Left cardiac atrium (tissue), 4 donors: ENCODE results near the gene SMURF1. TPM values are rescaled to one million over a fixed set of nuclear protein-coding genes. Genes with fewer than 3 reads are reported as not detected.

Experiments
- ATAC-seq, 2 donors: fragments of 200-7000 bp; cut with Tn5 transposase; one replicate each; pipeline ENCODE4 v1.9.1; 2020; ENCODE audit warnings: mild to moderate bottlenecking in 2 of 2, moderate library complexity in 2 of 2
- DNase-seq: peaks from one replicate; pipeline ENCODE4 v3.0.0-alpha.2; 2020
- intact Hi-C, 2 donors: fragments of 100-400 bp; cut with DNase I; formaldehyde crosslinking; loops; one replicate each; pipeline versions ENCODE4 v1.14.1 to v1.15.1; 2022 to 2023
- total RNA-seq, 2 donors: library from RNA; stranded (reverse); fragmentation: NEBNext Ultra II Directional; extraction: Animal tissue kit (Norgen Biotek cat#: 25700); gene quantifications; one replicate each; pipeline ENCODE4 v1.2.1, GENCODE V29; 2021
- donor health status: DM: no; HTN: yes; CAD: no.
- donor health status: DM: no; HTN: yes; CAD: no; lungs with severe emphysema.
- donor health status: DM: yes; HTN: yes; CAD: no.
- donor health status: Dilated cardiomyopathy.

Gene SMURF1
- total RNA-seq, 2 donors from 2014 or later = 11.2 to 15.7 TPM

DNA sequence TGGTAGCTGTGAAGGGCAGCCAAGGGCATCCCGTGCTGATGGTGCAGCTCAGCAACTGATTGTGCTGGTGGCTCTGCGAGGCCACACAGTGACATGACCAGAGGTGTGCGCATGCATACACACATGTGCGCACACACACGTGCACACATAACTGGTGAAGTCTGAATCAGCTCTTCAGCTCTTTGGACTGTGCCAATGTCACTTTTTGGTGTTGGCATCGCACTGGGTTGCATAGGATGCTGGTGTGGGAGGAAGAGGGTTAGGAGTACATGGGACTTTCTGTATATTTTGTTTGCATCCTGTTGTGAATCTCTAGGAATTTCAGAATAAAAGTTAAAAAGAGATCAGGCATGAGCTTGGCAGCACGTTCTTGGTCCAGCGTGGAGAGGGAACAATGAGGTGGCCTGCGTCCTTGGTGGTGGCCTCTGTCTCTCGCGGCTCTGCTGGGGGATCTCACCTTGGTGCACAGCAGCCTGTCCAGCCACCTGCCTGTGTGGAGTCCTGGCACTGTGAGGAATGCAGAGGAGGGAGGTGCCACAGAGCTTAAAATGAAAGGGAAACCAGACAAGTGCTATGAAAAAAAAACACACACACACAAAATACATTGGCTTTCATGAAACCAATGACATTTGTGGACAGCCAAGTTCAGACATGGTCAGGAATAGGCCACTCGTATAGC, 141.6 kb downstream of the SMURF1 start:
- ATAC-seq (peak in 1 of 2 donors; percentile 31), DNase-seq (no peak)
- intact Hi-C loops = no loop called here

DNA sequence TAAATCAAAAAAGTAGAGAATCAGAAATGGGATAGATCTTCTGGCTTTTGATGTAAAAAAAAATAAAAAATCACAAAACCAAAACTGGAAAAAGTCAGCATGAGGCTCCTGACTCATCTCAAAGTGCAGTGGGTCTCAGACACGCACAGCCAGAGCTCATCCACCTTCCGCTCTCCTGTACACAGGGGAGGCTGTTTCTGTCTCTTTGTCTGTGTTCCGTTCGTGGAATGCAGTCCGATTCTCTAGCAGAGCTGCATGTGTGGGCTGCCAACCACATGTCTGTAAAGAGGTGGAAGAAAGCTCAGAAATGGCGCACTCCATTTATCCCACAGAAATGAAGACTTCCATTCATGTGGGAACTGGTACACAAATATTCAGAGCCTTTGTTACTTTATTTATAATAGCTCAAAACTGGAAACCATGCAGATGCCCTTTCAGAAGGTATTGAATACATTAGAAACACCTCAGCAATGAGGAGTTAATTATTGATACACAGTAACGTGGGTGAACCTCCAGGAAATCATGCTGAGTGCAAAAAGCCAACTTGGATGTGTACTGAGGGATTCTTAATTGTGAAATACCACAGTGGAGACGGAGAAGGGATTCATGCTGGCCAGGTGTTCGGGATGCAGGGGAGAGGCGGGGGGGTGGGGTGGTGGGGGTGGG, 142.3 kb downstream of the SMURF1 start:
- ATAC-seq = no peak
- no peak for DNase-seq
- intact Hi-C loops = no loop called here

DNA sequence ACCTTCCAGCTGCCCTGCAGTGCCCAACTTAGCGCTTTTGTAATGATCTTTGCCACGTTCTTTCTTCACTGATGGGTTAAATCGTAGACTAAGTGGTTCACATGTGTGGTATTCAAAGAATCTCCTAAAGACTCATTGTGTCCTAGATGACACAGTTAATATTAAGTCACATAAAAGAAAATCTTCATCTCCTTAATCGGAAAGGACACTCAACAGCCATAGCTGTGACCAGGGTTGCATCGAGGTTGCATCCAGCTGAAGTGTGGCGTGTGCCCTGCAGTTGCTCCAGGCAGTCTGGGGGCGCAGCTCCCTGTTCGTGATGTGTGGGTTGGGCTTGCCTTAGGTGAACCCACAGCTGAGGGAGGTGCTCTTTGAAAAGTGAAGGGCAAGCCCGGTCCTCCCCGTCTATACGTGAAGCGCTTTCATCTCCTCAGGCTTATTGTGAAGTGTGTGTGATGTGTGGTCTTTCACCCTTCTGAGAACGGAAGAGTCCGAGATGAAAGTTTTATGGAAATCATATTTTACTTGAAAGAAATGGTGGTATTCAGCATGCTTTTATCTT, 142.9 kb downstream of the SMURF1 start:
- intact Hi-C loops = no loop called here
- DNase-seq (no peak), ATAC-seq (no peak)

DNA sequence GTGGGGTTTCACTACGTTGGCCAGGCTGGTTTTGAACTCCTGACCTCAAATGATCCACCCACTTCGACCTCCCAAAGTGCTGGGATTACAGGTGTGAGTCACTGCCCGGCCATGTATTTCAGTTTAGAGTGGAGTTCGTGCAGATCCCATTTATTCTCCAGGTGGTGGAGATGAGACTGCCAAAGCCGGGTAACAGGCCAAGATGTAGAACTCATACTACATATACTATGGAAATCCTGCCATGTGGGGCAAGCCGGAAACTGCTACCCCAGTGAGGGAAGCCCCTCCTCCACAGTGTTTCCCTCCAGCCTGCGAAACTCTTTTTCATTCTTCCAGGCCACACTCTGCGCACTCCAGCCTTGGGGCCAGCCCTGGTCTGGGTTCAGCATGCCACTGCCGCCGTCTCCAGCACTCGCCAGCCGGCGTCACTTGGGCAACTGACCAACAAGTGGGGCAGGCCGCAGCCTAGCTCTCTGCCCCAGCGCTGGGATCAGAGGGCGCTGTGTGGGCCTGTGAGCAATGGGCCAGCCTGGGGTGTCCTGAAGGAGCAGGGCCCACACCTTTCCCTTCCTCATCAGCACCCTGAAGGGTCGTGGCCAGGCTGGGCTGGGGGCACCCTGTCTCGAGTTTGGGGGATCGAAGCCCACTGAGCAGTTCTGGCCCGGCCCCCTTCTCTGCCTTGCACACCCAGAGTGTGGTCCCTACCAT, 143.6 kb downstream of the SMURF1 start:
- ATAC-seq = no peak
- intact Hi-C loops = no loop called here
- DNase-seq = peak; percentile 5

DNA sequence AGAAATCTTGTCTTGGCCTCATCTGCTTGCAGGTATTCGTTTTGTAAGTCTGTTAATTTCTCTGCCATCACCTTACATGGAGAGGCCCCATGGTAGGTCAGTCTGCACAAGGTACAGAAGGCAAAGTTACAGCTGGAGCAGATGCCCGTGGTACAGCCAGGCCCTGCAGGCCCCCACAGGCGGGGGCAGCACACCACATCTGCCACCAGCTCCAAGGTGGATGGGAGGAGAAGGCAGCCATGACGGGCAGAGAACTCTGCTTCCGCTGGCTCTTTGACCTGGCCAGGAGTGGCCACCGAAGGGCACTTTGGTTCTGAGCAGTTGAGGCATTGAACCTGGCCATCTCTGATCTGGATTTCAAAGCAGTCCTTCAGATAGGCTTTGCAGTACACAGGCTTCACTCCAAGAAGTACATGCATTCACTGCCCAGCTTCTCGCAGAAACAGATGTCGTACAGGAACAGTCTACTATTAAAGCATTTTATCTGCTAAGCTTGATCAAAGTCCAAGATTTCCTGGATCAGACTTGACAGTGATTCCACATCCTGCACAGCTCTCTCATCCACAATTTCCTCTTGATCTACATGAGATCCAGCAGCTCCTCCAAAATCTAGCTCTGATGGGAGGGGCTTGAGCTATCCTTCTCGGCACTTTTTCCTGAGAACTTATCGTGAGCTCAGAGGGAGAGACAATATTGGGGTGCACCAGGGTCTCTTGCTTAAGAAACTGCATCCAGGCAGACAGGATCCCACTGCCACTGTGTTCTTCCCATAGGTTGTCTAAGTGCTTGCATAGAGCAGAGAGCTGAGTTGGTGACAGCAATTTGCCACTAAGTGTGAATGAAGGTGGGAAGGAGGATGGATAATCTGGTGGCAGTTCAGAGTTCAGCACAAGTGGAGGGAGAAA, 144.8 kb downstream of the SMURF1 start:
- intact Hi-C loops = no loop called here
- no peak for ATAC-seq

DNA sequence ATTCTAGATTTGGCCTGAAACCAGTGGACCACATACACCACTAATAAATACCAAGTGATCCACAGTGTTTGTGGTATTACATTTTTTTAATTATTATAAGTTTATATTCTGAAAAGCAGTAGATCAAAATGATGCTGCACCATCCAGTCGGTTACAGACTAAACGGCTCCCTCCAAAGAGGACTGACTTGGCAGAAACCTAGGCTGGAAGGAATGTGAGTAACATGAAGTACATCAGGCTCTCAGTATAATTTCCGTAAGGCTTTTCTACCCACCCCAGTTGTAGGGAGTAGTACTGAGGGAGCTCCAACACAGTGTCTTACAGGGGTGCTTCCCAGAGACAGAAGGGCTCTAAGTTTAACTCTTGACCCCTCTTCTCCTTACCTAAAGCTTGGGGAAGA, 146.1 kb downstream of the SMURF1 start:
- peak in 1 of 2 donors; percentile 19 for ATAC-seq
- intact Hi-C loops = no loop called here
- no peak for DNase-seq

More for the DNA sequence above, 144.8 kb downstream of the SMURF1 start:
- no peak for DNase-seq

DNA sequence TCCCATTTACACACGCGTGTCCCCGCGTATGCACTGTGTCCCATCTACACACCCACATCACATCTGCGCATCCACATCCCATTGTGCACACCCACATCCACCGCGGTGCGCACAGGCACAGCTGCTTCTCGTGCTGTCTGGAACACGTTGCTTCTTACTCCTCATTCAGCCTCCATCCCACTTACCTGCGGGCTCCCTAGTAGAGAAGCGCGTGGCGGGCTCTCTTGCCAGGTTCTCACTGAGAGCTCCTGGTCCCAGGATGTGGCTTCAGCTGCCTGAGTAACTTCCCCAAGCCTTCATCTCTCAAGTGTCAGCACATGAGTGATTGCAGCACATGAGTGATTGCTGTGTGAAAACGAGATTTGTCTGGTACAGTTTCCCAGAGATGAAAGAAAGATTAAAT, 147.8 kb downstream of the SMURF1 start:
- no peak for ATAC-seq
- DNase-seq = no peak
- intact Hi-C loops = no loop called here

DNA sequence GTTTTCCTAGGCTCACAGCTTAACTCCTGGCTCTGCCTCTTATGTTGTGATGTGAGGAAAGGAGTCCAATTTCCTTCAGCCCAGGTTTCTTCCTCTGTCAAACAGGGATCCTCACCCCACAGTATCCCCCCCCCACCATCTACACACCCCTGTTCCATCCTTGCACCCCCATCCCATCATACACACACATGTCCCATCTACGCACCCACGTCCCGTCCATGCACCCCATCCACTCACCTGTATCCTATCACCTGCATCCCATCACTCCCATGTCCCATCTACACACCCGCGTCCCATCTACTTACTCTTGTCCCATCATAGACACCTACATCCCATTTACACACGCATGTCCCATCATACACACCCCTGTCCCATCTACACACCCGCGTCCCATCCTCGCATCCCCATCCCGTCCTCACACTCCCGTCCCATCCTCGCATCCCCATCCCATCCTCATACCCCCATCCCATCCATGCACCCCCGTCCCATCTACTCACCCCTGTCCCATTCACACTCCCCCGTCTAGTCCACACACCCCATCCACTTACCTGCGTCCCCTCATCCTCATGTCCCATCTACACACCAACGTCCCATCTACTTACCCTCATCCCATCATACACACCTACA, 148.3 kb downstream of the SMURF1 start:
- no peak for ATAC-seq
- DNase-seq = no peak
- intact Hi-C loops = no loop called here

DNA sequence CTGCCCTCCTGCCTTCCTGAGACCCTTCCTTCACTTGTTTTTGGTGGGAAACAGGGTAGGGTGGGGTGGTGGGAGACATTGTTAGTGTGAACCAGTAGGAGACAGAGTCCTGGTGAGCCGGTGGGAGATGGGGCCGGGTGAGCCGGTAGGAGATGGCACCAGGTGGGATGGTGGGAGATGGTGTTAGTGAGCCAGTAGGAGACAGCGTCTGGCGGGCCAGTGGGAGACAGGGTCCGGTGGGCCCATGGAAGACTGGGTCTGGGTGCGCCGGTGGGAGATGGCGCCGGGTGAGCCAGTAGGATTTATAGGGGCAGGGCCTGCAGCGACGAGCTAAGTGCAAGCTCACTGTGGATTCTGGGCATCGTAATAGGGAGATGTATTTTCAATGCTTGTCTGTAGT, 148.8 kb downstream of the SMURF1 start:
- intact Hi-C loops = no loop called here
- no peak for ATAC-seq
- no peak for DNase-seq

DNA sequence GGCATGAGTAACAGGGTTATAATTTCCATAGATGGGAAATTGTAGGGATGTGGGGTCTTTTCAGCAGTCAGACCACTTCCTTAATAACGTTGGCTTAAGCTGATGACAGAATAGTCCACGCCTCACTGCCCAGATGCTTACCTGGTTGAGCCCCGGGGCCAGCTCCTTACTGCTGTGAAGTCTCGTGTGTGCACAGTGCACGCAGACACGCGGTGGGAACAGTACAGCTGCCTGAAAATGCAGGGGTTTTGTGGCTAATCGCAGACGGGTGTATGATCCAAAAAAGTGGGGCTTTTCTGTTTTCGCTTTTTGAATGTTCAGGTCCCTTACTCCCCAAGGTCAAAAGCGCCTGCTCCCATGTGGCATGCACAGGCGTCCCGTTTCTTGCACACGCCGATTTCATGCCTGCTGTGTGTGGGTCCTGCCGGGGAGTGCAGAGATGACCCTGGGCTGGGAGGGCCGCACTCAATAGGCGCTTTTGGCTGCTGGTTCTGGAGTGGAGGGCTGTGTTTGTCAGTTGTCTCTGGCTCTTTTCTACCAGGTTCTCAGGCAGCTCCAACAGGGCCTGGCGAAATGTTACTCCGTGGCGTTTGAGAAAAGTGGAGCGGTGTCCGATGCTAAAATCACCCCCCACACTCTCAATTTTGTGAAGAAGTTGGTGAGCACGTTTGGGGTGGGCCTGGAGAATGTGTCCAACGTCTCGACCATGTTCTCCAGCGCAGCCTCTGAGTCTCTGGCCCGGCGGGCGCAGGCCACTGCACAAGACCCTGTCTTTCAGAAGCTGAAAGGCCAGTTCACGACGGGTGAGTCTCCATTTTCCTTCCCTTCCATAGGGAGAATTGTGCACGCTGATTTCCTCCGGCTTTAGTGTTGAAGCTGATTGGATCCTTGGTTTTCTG, 149.6 kb downstream of the SMURF1 start:
- peak; percentile 6 for DNase-seq
- intact Hi-C loops = no loop called here
- ATAC-seq = no peak

DNA sequence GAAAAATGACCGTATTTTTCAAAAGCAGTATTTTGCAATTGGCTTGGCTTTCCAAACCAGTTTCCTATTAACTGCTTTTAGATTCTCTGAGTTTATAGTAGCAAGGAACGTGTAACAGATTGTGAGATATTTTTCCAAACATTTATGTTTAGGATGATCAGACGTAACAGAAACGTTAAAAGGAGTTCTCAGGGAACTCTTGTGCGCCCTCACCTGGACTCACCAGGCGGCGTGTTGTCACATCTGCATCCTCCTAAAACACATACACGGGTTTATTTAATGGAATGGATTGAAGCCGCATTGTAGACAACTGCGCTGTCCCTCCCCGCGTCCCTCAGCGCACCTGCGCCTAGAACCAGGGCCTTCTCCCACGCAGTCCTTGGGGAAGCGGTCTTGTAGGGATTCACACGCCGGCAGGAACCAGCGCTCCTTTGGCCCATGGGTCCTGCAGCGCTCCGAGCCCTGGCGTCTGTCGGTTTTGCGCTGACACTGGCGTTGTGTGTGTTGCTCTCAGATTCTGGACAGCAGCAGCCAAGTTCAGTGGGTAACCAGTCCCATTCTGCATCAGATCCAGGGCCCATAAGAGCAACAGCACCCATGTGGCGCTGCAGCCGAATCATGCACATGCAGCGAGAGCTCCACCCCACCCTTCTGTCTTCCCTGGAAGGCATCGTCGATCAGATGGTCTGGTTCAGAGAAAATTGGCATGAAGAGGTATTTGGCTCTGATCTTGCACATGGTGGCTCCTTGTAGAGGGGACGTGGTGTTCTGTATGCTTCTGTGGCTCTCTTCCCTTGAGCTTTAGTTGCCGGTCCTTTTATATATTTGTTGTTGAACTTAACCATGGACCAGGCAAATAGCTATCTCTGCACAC, 150.6 kb downstream of the SMURF1 start:
- intact Hi-C loops = no loop called here
- ATAC-seq (no peak), DNase-seq (peak; percentile 8)

DNA sequence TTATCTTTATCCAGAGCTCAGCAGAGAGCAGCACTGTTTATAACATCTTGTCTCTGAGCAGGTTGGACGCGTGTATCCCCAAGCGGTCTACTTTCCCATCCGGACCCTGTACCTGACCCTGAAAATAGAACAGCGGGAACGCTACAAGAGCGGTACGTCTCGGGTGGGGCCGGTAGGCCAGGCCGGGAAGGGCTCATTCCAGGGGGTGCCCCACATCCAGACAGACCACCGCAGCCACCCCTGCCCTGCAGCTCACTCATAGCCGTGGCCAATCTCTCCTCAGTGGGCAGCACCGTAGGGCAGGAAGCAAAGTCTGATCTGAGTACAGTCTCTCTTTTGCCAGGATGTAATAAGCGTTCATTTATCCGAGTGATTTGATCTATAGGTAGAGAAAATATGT, 151.8 kb downstream of the SMURF1 start:
- intact Hi-C loops = no loop called here
- DNase-seq (peak; percentile 1), ATAC-seq (no peak)

DNA sequence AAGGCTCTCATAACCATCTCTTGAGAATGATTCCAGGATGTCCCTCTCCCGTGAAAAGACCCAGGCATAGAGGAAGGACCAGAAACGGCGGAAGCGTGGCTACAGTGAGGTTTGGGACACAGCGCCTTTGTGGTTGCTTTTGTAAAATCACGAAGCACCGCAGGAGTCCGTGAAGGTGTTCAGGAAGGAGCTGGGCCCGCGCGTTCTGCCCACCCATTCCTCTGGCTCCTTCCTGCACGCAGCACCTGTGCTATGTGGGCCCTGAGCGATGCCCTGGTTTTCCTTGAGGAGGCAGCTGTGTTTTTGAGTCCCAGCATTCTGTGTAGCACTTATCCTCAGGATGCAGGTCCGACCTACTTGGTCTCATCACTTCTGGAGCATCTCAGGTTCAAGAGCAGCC, 152.8 kb downstream of the SMURF1 start:
- DNase-seq (peak; percentile 10), ATAC-seq (no peak)
- intact Hi-C loops = no loop called here

DNA sequence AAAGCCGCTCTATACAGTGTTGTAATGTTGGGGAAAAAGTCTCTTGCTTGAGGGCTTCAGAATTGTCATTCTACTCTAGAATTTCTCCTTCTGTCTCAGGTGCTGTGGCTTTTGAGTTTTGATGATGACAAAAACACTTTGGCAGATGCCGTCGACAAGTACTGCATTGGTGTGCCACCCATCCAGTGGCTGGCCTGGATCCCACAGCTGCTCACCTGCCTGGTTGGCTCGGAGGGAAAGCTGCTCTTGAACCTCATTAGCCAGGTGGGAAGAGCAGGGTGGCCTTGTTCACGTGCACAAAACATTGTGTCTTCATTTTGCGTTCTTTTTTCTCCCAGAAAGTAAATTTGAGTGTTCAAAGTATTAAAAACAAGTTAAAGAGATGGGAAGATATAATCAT, 153.6 kb downstream of the SMURF1 start:
- DNase-seq (peak; percentile 6), ATAC-seq (no peak)
- intact Hi-C loops = no loop called here

DNA sequence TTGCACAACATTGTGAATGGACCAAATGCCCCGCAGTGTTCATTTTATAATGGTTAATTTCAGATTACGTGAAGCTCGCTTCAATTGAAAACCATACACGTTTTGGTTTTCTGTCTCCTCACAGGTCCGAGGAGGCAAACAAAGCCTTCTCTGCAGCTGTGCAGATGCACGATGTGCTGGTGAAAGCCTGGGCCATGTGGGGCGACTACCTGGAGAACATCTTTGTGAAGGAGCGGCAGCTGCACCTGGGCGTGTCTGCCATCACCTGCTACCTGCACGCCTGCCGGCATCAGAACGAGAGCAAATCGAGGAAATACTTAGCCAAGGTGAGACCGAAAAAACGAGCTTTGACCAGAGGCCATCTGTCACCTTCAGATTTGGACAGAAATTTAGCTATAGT, 155.3 kb downstream of the SMURF1 start:
- no peak for ATAC-seq
- intact Hi-C loops = no loop called here
- no peak for DNase-seq

DNA sequence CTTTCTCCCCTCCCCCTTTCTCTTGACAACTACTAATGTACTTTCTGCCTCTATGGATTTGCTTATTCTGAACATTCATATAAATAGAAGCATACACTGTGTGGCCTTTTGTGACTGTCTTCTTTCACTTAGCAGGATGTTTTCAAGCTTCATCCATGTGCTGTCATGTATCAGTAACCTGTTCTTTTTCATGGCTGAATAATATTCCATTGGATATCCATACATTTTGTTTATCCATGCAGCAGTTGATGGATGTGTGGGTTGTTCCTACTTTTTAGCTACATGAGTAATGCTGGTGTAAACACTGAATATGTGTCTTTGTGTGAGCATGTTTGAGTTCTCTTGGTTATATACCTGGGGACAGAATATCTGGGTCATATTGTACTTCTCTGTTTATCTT, 158.0 kb downstream of the SMURF1 start:
- intact Hi-C loops = no loop called here
- no peak for ATAC-seq
- DNase-seq = no peak

DNA sequence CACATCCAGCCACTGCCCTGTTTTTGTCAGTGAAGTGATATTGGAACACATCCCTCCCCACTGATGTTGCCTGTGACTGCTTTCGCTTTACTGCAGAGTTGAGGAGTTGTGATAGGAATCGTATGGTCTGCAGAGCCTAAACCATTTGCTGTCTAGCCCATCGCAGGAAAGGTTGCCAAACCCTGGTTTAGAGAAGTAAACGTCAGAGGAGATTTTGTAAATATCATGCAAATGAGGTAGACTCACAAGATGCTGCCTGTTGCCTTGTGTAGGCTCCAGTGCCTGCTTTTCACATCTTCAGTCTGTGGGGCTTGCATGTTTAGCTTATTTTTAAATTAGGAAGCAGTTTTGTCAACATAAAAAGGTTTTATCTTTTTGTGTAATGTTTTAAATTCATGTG, 158.5 kb downstream of the SMURF1 start:
- intact Hi-C loops = no loop called here
- DNase-seq (no peak), ATAC-seq (no peak)
